ENCODE data around the gene TMED5. TPM values are rescaled to one million over a fixed set of nuclear protein-coding genes. Genes with fewer than 3 reads are reported as not detected.

The TMED5 gene
- total RNA-seq, 4 donors from 2014 or later, result 15.0 to 97.3 (median 43.3) TPM

DNA sequence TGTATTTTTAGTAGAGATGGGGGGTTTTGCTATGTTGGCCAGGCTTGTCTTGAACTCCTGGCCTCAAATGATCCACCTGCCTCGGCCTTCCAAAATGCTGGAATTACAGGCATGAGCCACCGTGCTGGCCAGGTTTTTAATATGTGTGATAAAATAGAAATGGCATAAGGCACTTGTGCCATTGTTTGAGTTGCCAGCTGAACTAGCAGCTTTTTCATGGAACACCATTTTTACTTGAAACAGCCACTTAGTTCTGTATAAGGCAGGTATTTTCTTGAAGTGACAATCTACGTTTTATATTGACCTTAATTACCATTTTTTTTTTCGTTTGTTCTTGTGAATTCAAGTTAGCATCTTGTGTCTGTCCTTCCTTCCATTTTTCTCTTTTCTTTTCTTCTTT is 72.8 kb downstream of the TMED5 start:
- WGBS, 2 donors (ENCODE audit: low coverage in 1 of 2), result 97 to 98% methylated on average over 3 to 4 of the region's 4 CpGs
- in situ Hi-C loops (cut with MboI; ENCODE audit: low pct_ligation_motif_present in 1 of 4, low pct_unique_long_range_greater_than_20kb in 1 of 4, low sequenced_read_pairs in 3 of 4) (no loop called here), intact Hi-C loops (cut with DNase I; ENCODE audit: low total_unique reads) (no loop called here)
- Histone ChIP-seq H3K9me3 (no peaks in the 10 kb centered on the region), H3K27me3 (no peaks in the 10 kb centered on the region), H3K27ac (no peak overlapping the region), H3K4me1 (peaks cover 0 to 23% (median 13%) of the 10 kb centered on the region in 4 donors), H3K4me3 (no peak overlapping the region), H3K36me3 (peaks cover 0 to 15% (median 0%) of the 10 kb centered on the region in 4 donors)
- no peak for DNase-seq
- TF ChIP-seq EP300 (IDR thresholded peaks at IDR 0.05; ENCODE audit: low read depth) (no peak), POLR2AphosphoS5 (IDR thresholded peaks at IDR 0.05) (no peak), POLR2A (IDR thresholded peaks at IDR 0.05) (no peak)
- TF ChIP-seq, protein P1, sequence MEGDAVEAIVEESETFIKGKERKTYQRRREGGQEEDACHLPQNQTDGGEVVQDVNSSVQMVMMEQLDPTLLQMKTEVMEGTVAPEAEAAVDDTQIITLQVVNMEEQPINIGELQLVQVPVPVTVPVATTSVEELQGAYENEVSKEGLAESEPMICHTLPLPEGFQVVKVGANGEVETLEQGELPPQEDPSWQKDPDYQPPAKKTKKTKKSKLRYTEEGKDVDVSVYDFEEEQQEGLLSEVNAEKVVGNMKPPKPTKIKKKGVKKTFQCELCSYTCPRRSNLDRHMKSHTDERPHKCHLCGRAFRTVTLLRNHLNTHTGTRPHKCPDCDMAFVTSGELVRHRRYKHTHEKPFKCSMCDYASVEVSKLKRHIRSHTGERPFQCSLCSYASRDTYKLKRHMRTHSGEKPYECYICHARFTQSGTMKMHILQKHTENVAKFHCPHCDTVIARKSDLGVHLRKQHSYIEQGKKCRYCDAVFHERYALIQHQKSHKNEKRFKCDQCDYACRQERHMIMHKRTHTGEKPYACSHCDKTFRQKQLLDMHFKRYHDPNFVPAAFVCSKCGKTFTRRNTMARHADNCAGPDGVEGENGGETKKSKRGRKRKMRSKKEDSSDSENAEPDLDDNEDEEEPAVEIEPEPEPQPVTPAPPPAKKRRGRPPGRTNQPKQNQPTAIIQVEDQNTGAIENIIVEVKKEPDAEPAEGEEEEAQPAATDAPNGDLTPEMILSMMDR (IDR thresholded peaks at IDR 0.05), result no peak

- TF ChIP-seq POLR2AphosphoS5 (IDR thresholded peaks at IDR 0.05), result no peak
- no peak for TF ChIP-seq POLR2A (IDR thresholded peaks at IDR 0.05)
- no peak for TF ChIP-seq EP300 (IDR thresholded peaks at IDR 0.05; ENCODE audit: low read depth)
- TF ChIP-seq, protein P1 (IDR thresholded peaks at IDR 0.05), result no peak
Measured at GRCh38 chr1:93106226-93106625, 74.0 kb downstream of the TMED5 start.

DNA sequence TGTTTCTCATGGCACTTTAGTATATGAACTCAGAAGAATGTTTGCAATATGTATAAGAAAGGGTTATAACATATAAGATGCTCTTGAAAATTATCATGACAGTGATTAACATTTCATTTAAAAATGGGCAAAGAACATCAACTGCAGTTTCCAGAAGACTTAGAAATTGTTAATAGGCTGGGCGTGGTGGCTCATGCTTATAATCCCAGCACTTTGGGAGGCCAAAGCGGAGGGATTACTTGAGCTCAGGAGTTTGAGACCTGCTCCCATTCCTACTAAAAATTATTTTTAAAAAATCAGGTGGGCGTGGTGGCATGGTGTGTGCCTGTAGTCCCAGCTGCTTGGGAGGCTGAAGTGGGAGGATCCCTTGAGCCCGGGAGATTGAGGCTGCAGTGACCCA is 78.1 kb downstream of the TMED5 start:
- Histone ChIP-seq H3K4me1 (peaks cover 0 to 12% (median 0%) of the 10 kb centered on the region in 4 donors), H3K36me3 (peaks cover 0 to 5% (median 0%) of the 10 kb centered on the region in 4 donors), H3K9me3 (no peaks in the 10 kb centered on the region), H3K27ac (no peak overlapping the region), H3K4me3 (no peak overlapping the region), H3K27me3 (no peaks in the 10 kb centered on the region)
- WGBS, 2 donors (ENCODE audit: low coverage in 1 of 2), result 95 to 100% methylated on average over 2 to 4 of the region's 4 CpGs
- DNase-seq, result no peak
- TF ChIP-seq EP300 (IDR thresholded peaks at IDR 0.05; ENCODE audit: low read depth) (no peak), POLR2AphosphoS5 (IDR thresholded peaks at IDR 0.05) (no peak), POLR2A (IDR thresholded peaks at IDR 0.05) (no peak)
- TF ChIP-seq, protein P1 (IDR thresholded peaks at IDR 0.05), result no peak
- in situ Hi-C loops (cut with MboI; ENCODE audit: low pct_ligation_motif_present in 1 of 4, low pct_unique_long_range_greater_than_20kb in 1 of 4, low sequenced_read_pairs in 3 of 4), result no loop called here
- intact Hi-C loops (cut with DNase I; ENCODE audit: low total_unique reads), result no loop called here

More at GRCh38 chr1:93106226-93106625, 74.0 kb downstream of the TMED5 start:
- in situ Hi-C loops (cut with MboI; ENCODE audit: low pct_ligation_motif_present in 1 of 4, low pct_unique_long_range_greater_than_20kb in 1 of 4, low sequenced_read_pairs in 3 of 4) (no loop called here), intact Hi-C loops (cut with DNase I; ENCODE audit: low total_unique reads) (no loop called here)
- no peak overlapping the region for H3K27ac ChIP-seq
- H3K9me3 ChIP-seq, result no peaks in the 10 kb centered on the region
- DNase-seq, result no peak
- 94 to 95% methylated on average over 2 of the region's 2 CpGs for WGBS, 2 donors (ENCODE audit: low coverage in 1 of 2)
- no peaks in the 10 kb centered on the region for H3K27me3 ChIP-seq
- peaks cover 0 to 15% (median 0%) of the 10 kb centered on the region in 4 donors for H3K36me3 ChIP-seq
- H3K4me1 ChIP-seq, result peaks cover 0 to 15% (median 6%) of the 10 kb centered on the region in 4 donors
- no peak overlapping the region for H3K4me3 ChIP-seq

Small RNAs within 50 kb of the gene (small RNA-seq; reads per million reads assigned to genes)
- 0 reads per million in 4 donors for gene AC126124.1

Other genes starting within 250 kb of the TMED5 start
- gene DIPK1A, start 219.0 kb downstream of the TMED5 start, total RNA-seq, result 10 to 100 TPM in 2 of 4 donors, 1 to 10 TPM in 2; 6.0 to 17.9 (median 11.2) TPM
- gene MTF2, start 101.1 kb downstream of the TMED5 start, total RNA-seq, result 10 to 100 TPM in 3 of 4 donors, 1 to 10 TPM in 1; 9.0 to 33.3 (median 22.4) TPM
- 1 to 10 TPM; 1.5 to 5.1 (median 2.8) TPM for gene CCDC18, start 311 bp upstream of the TMED5 start, total RNA-seq
- gene DR1, start 165.5 kb upstream of the TMED5 start, total RNA-seq, result 10 to 100 TPM; 12.3 to 47.5 (median 32.9) TPM

All from transverse colon (tissue), 4 donors.